HG03469 (cell line): ENCODE measurements around the gene CALD1.

Experiments
- ATAC-seq: cut with Tn5 transposase; IDR thresholded peaks from one replicate; pipeline ENCODE4 v1.9.1; 2021; ENCODE audit warnings: mild to moderate bottlenecking, moderate library complexity, moderate number of reproducible peaks; ENCODE audit not compliant: unreplicated experiment

CALD1 gene

GRCh38 chr7:134920026-134920753 is 140.8 kb downstream of the CALD1 start:
- no peak for ATAC-seq

- no peak for ATAC-seq
Measured at GRCh38 chr7:134922720-134923704, 143.6 kb downstream of the CALD1 start.

GRCh38 chr7:134925766-134926165 is 146.3 kb downstream of the CALD1 start:
- ATAC-seq = no peak

- ATAC-seq = no peak
Measured at GRCh38 chr7:134926396-134926795, 147.0 kb downstream of the CALD1 start.

- ATAC-seq = no peak
Measured at GRCh38 chr7:134927076-134927475, 147.6 kb downstream of the CALD1 start.

GRCh38 chr7:134927723-134928122 is 148.3 kb downstream of the CALD1 start:
- no peak for ATAC-seq

GRCh38 chr7:134928554-134928953 is 149.1 kb downstream of the CALD1 start:
- ATAC-seq = no peak

- ATAC-seq = no peak
Measured at GRCh38 chr7:134931487-134931886, 152.1 kb downstream of the CALD1 start.

- peak; percentile 63 for ATAC-seq
Measured at GRCh38 chr7:134932707-134933370, 153.4 kb downstream of the CALD1 start.

GRCh38 chr7:134933460-134934068 is 154.1 kb downstream of the CALD1 start:
- no peak for ATAC-seq

GRCh38 chr7:134935701-134936100 is 156.3 kb downstream of the CALD1 start:
- ATAC-seq = no peak

GRCh38 chr7:134936893-134937510 is 157.6 kb downstream of the CALD1 start:
- ATAC-seq = no peak

- no peak for ATAC-seq
Measured at GRCh38 chr7:134938141-134938540, 158.7 kb downstream of the CALD1 start.

GRCh38 chr7:134939136-134939535 is 159.7 kb downstream of the CALD1 start:
- no peak for ATAC-seq

- ATAC-seq = no peak
Measured at GRCh38 chr7:134940729-134941128, 161.3 kb downstream of the CALD1 start.

- no peak for ATAC-seq
Measured at GRCh38 chr7:134941185-134941900, 161.9 kb downstream of the CALD1 start.

- ATAC-seq = no peak
Measured at GRCh38 chr7:134941952-134942351, 162.5 kb downstream of the CALD1 start.

GRCh38 chr7:134942690-134943466 is 163.4 kb downstream of the CALD1 start:
- no peak for ATAC-seq

- peak; percentile 71 for ATAC-seq
Measured at GRCh38 chr7:134943785-134944400, 164.5 kb downstream of the CALD1 start.
